ENCODE results near the gene PDE7B. TPM values are rescaled to one million over a fixed set of nuclear protein-coding genes. Genes with fewer than 3 reads are reported as not detected.

The PDE7B gene
- total RNA-seq, 4 donors from 2014 or later = 2.9 to 23.6 (median 5.2) TPM

GRCh38 chr6:135871878-135872277, 20.4 kb downstream of the PDE7B start:
- no peak overlapping the region for H3K4me3 ChIP-seq
- no peaks in the 10 kb centered on the region for H3K9me3 ChIP-seq
- TF ChIP-seq POLR2AphosphoS5 (IDR thresholded peaks at IDR 0.05) (no peak), EP300 (IDR thresholded peaks at IDR 0.05) (no peak), POLR2A (IDR thresholded peaks at IDR 0.05) (no peak)
- TF ChIP-seq, protein P1, sequence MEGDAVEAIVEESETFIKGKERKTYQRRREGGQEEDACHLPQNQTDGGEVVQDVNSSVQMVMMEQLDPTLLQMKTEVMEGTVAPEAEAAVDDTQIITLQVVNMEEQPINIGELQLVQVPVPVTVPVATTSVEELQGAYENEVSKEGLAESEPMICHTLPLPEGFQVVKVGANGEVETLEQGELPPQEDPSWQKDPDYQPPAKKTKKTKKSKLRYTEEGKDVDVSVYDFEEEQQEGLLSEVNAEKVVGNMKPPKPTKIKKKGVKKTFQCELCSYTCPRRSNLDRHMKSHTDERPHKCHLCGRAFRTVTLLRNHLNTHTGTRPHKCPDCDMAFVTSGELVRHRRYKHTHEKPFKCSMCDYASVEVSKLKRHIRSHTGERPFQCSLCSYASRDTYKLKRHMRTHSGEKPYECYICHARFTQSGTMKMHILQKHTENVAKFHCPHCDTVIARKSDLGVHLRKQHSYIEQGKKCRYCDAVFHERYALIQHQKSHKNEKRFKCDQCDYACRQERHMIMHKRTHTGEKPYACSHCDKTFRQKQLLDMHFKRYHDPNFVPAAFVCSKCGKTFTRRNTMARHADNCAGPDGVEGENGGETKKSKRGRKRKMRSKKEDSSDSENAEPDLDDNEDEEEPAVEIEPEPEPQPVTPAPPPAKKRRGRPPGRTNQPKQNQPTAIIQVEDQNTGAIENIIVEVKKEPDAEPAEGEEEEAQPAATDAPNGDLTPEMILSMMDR (IDR thresholded peaks at IDR 0.05) = no peak
- no peaks in the 10 kb centered on the region for H3K36me3 ChIP-seq
- ATAC-seq = no peak
- WGBS, 2 donors (ENCODE audit: low coverage in 1 of 2) = 55 to 60% methylated on average over 1 of the region's 1 CpG
- H3K27me3 ChIP-seq = no peaks in the 10 kb centered on the region
- H3K4me1 ChIP-seq = no peaks in the 10 kb centered on the region
- H3K27ac ChIP-seq = no peak overlapping the region

DNA sequence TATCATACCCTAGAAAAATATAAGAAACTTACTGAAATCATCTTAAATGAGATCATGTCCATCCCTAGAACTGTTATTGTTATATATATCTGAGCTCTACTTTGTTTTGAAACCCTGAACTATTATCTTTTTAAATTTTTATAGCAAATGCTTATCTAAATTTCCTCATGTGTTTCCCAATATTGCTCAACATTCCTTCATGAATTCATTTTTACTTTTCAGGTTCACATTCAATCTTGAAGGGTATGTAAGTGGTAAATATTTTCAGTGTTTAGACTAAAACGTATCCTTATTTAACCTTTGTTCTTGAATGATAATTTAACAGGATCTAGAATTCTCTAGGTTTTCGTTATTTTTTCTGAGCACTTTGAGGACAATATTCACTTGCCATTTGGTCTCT, 23.9 kb downstream of the PDE7B start:
- H3K4me1 ChIP-seq = no peaks in the 10 kb centered on the region
- 60 to 72% methylated on average over 2 of the region's 2 CpGs for WGBS, 2 donors (ENCODE audit: low coverage in 1 of 2)
- no peaks in the 10 kb centered on the region for H3K9me3 ChIP-seq
- no peak for TF ChIP-seq POLR2A (IDR thresholded peaks at IDR 0.05)
- no peak for TF ChIP-seq POLR2AphosphoS5 (IDR thresholded peaks at IDR 0.05)
- TF ChIP-seq EP300 (IDR thresholded peaks at IDR 0.05) = no peak
- TF ChIP-seq, protein P1 (IDR thresholded peaks at IDR 0.05) = no peak
- H3K27me3 ChIP-seq = no peaks in the 10 kb centered on the region
- ATAC-seq = no peak
- H3K36me3 ChIP-seq = no peaks in the 10 kb centered on the region
- H3K27ac ChIP-seq = no peak overlapping the region
- no peak overlapping the region for H3K4me3 ChIP-seq

DNA sequence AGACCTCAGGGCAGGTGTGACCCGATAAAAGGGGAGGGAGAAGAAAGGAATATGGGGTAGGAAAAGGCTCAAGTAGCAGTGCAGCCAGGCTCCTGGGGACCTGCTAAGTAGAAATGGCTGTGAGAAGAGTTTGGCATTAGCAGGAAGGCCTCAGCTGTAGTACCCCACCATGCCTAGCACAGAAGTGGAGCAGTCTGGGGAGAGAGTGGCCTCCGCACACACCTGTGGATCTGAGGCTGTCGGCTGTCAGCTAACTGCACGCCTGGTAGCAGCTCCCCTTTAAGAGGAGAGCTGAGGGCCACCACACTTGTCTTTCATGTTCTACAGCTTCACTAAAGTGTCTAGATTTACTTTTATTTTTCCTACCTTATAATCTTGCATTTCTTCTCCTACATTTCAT, 24.6 kb downstream of the PDE7B start:
- no peaks in the 10 kb centered on the region for H3K9me3 ChIP-seq
- TF ChIP-seq POLR2AphosphoS5 (IDR thresholded peaks at IDR 0.05) (no peak), EP300 (IDR thresholded peaks at IDR 0.05) (no peak)
- TF ChIP-seq, protein P1 (IDR thresholded peaks at IDR 0.05) = no peak
- ATAC-seq = no peak
- H3K4me3 ChIP-seq = no peak overlapping the region
- no peak overlapping the region for H3K27ac ChIP-seq
- no peaks in the 10 kb centered on the region for H3K4me1 ChIP-seq
- 91 to 100% methylated on average over 2 to 4 of the region's 4 CpGs for WGBS, 2 donors (ENCODE audit: low coverage in 1 of 2)
- H3K27me3 ChIP-seq = no peaks in the 10 kb centered on the region
- no peaks in the 10 kb centered on the region for H3K36me3 ChIP-seq

- H3K27me3 ChIP-seq = no peaks in the 10 kb centered on the region
- H3K9me3 ChIP-seq = no peaks in the 10 kb centered on the region
- no peak for ATAC-seq
- no peak overlapping the region for H3K27ac ChIP-seq
- TF ChIP-seq POLR2AphosphoS5 (IDR thresholded peaks at IDR 0.05) (no peak), POLR2A (IDR thresholded peaks at IDR 0.05) (no peak), EP300 (IDR thresholded peaks at IDR 0.05) (no peak)
- TF ChIP-seq, protein P1 (IDR thresholded peaks at IDR 0.05) = no peak
- no peaks in the 10 kb centered on the region for H3K4me1 ChIP-seq
- H3K4me3 ChIP-seq = no peak overlapping the region
- no peaks in the 10 kb centered on the region for H3K36me3 ChIP-seq
- 72% methylated on average over 5 of the region's 6 CpGs; no CpG with 5 or more reads in 1 of the 2 donors for WGBS, 2 donors (ENCODE audit: low coverage in 1 of 2)
These were observed 26.2 kb downstream of the PDE7B start for GRCh38 chr6:135877666-135878065.

DNA sequence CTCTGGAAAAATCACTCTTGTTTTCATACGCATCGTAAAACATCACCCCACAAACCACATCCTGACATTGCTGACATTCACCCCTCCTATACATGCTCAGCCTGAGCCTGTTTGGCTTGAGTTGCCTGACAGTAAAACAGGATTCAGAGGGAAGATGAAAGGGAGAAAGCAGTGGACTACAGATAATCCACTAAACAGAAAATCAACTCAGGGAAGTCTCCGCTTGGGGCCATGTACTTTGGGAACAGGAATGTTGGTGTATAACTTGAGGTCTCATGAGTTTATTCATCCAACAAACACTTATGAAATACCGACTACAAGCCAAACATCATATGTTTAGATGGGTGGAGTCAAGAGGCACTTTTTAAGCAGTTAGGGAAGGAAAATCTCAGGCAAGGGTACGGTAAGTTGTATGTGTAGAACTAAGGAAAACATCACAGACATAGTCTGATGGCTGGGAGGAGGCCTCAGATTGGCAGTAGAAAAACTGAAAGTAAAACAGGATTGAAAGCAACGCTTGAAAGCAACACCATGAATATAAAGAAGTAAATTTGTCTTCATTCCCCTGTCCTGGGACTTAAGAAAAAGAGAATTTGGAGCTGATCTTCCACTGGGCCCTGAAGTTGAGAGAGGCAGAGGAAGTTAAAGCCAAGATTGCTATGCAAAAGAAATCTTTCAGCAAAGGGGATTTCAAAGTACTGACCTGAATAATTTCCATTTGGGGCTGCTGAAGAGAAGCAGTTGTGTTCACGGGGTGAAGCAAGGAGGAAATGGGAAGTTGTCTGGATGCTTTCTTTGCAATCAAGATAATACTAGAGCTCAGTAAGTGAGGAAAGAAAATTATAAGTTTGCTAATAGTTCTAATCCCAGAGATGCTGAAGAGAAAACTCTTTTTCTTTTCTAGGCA, 28.8 kb downstream of the PDE7B start:
- ATAC-seq = no peak

More for the DNA sequence above, 28.8 kb downstream of the PDE7B start:
- peak overlapping the region in 2 of 4 donors; percentile 0 to 13 for H3K27ac ChIP-seq
- no peaks in the 10 kb centered on the region for H3K27me3 ChIP-seq
- no peak for TF ChIP-seq POLR2AphosphoS5 (IDR thresholded peaks at IDR 0.05)
- no peak for TF ChIP-seq EP300 (IDR thresholded peaks at IDR 0.05)
- TF ChIP-seq, protein P1 (IDR thresholded peaks at IDR 0.05) = no peak
- TF ChIP-seq POLR2A (IDR thresholded peaks at IDR 0.05) = no peak
- H3K36me3 ChIP-seq = no peaks in the 10 kb centered on the region
- no peaks in the 10 kb centered on the region for H3K9me3 ChIP-seq
- H3K4me1 ChIP-seq = no peaks in the 10 kb centered on the region
- peak overlapping the region in 1 of 2 donors; percentile 4 for H3K4me3 ChIP-seq
- WGBS, 2 donors (ENCODE audit: low coverage in 1 of 2) = 56 to 73% methylated on average over 7 of the region's 7 CpGs
